ENCODE results near the gene PANK4. TPM values are rescaled to one million over a fixed set of nuclear protein-coding genes. Genes with fewer than 3 reads are reported as not detected.

PANK4 gene
- 10 to 100 TPM; 16.5 to 32.8 (median 31.3) TPM for total RNA-seq

GRCh38 chr1:2525920-2526823, at the start of gene PANK4:
Gene PANK4 (minus strand): TSS chr1:2526596. CDS start chr1:2526587, 9 bp downstream.
- intact Hi-C loops (cut with DNase I; ENCODE audit: low total_unique reads) = no loop called here
- Histone ChIP-seq H3K36me3 (no peaks in the 10 kb centered on the region), H3K27me3 (peaks cover 0 to 16% of the 10 kb centered on the region in 2 donors), H3K27ac (peak within 1 kb of the TSS; percentile 49 to 93), H3K4me1 (peaks cover 41 to 45% of the 10 kb centered on the region in 2 donors), H3K4me3 (peak within 1 kb of the TSS; percentile 67 to 76 (median 75)), H3K9me3 (no peaks in the 10 kb centered on the region)
- TF ChIP-seq, protein P1, sequence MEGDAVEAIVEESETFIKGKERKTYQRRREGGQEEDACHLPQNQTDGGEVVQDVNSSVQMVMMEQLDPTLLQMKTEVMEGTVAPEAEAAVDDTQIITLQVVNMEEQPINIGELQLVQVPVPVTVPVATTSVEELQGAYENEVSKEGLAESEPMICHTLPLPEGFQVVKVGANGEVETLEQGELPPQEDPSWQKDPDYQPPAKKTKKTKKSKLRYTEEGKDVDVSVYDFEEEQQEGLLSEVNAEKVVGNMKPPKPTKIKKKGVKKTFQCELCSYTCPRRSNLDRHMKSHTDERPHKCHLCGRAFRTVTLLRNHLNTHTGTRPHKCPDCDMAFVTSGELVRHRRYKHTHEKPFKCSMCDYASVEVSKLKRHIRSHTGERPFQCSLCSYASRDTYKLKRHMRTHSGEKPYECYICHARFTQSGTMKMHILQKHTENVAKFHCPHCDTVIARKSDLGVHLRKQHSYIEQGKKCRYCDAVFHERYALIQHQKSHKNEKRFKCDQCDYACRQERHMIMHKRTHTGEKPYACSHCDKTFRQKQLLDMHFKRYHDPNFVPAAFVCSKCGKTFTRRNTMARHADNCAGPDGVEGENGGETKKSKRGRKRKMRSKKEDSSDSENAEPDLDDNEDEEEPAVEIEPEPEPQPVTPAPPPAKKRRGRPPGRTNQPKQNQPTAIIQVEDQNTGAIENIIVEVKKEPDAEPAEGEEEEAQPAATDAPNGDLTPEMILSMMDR (IDR thresholded peaks at IDR 0.05) = peak in 1 of 3 donors; percentile 18
- TF ChIP-seq POLR2A (IDR thresholded peaks at IDR 0.05) (no peak), POLR2AphosphoS5 (IDR thresholded peaks at IDR 0.05) (peak; percentile 14 to 51 (median 37))
- peak; percentile 89 to 91 for DNase-seq (ENCODE audit: low spot score in 2 of 2)

- no peaks in the 10 kb centered on the region for H3K27me3 ChIP-seq
- no peak overlapping the region for H3K27ac ChIP-seq
- no peaks in the 10 kb centered on the region for H3K4me1 ChIP-seq
- H3K9me3 ChIP-seq = peaks cover 0 to 5% of the 10 kb centered on the region in 2 donors
- no peaks in the 10 kb centered on the region for H3K36me3 ChIP-seq
- H3K4me3 ChIP-seq = no peak overlapping the region
- intact Hi-C loops (cut with DNase I; ENCODE audit: low total_unique reads) = no loop called here
- DNase-seq (ENCODE audit: low spot score in 2 of 2) = no peak
- no peak for TF ChIP-seq POLR2A (IDR thresholded peaks at IDR 0.05)
- TF ChIP-seq, protein P1 (IDR thresholded peaks at IDR 0.05) = no peak
- TF ChIP-seq POLR2AphosphoS5 (IDR thresholded peaks at IDR 0.05) = no peak
Observed at GRCh38 chr1:2574350-2574749, 48.0 kb upstream of the PANK4 start.

GRCh38 chr1:2573250-2573920, 47.0 kb upstream of the PANK4 start:
- Histone ChIP-seq H3K36me3 (no peaks in the 10 kb centered on the region), H3K27me3 (no peaks in the 10 kb centered on the region), H3K4me3 (no peak overlapping the region), H3K4me1 (no peaks in the 10 kb centered on the region), H3K9me3 (peaks cover 0 to 5% of the 10 kb centered on the region in 2 donors), H3K27ac (no peak overlapping the region)
- TF ChIP-seq POLR2AphosphoS5 (IDR thresholded peaks at IDR 0.05) (no peak), POLR2A (IDR thresholded peaks at IDR 0.05) (no peak)
- TF ChIP-seq, protein P1 (IDR thresholded peaks at IDR 0.05) = no peak
- DNase-seq (ENCODE audit: low spot score in 2 of 2) = no peak
- intact Hi-C loops (cut with DNase I; ENCODE audit: low total_unique reads) = no loop called here

DNA sequence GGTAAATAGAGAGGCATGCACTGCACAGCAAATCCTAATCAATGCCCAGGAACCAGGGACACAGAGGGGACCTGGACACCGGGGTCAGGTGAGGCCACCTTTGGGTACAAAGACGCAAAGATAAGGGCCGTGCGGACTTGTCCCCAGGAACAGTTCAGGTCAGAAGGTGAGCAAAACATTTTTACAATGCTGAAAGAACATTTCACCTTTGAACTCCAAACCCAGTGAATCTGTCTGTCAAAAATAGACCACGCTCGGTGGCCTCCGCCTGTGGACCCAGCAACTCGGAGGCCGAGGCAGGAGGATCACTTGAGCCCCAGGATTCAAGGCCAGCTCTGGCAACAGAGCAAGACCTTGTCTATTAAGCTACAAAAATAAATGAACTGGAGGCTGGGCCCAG, 45.0 kb upstream of the PANK4 start:
- intact Hi-C loops (cut with DNase I; ENCODE audit: low total_unique reads) = no loop called here

More for the DNA sequence above, 45.0 kb upstream of the PANK4 start:
- Histone ChIP-seq H3K9me3 (peaks cover 0 to 5% of the 10 kb centered on the region in 2 donors), H3K27me3 (peaks cover 0 to 4% of the 10 kb centered on the region in 2 donors), H3K36me3 (no peaks in the 10 kb centered on the region), H3K4me1 (no peaks in the 10 kb centered on the region), H3K27ac (no peak overlapping the region), H3K4me3 (no peak overlapping the region)
- TF ChIP-seq POLR2A (IDR thresholded peaks at IDR 0.05) (no peak), POLR2AphosphoS5 (IDR thresholded peaks at IDR 0.05) (no peak)
- TF ChIP-seq, protein P1 (IDR thresholded peaks at IDR 0.05) = no peak
- no peak for DNase-seq (ENCODE audit: low spot score in 2 of 2)
